ENCODE results near the gene AMFR. TPM values are rescaled to one million over a fixed set of nuclear protein-coding genes. Genes with fewer than 3 reads are reported as not detected.

The AMFR gene
- total RNA-seq, 1 experiment from 2014 or later, result 25.6 TPM

DNA sequence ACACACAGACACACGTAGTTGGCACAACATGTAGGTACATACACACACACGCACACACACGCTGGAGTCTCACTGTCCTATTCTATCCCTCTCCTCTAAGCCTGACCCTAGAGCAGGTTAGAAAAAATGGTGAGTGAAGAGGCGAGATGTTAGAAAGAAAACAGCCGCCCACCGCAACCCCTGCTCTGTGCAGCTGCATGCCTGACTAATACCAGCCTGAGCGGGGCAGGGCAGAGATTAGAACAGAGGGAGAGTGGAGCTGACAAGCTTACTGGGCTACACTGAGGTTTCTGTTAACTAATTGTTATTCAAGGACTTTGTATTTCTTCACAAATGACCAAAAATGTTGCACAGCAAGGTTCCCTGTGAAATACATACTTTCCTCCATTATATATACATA, 59.8 kb downstream of the AMFR start:
- WGBS (ENCODE audit: extremely low coverage, insufficient read length, low lambda C conversion rate), result no CpG with 5 or more reads among the region's 7 CpGs

More for the DNA sequence above, 59.8 kb downstream of the AMFR start:
- Histone ChIP-seq H3K4ac (ENCODE audit: low read depth, low read length) (no peak overlapping the region), H3K79me1 (ENCODE audit: insufficient read depth, low read depth, low read length, poor library complexity, severe bottlenecking) (no peaks in the 10 kb centered on the region), H2BK15ac (ENCODE audit: low read depth, low read length) (no peak overlapping the region), H4K20me1 (ENCODE audit: control insufficient read depth, insufficient read depth, insufficient read length) (no peaks in the 10 kb centered on the region), H3K14ac (ENCODE audit: insufficient read depth, low read length) (no peak overlapping the region), H3K27ac (ENCODE audit: insufficient read length, low read depth, low read length) (no peak overlapping the region), H4K8ac (replicated peaks; ENCODE audit: insufficient read length, low read depth, low read length) (no peak overlapping the region), H4K91ac (ENCODE audit: insufficient read length, low read depth, low read length) (no peak overlapping the region), H3T11ph (ENCODE audit: low read length) (no peak overlapping the region), H3K9me3 (ENCODE audit: control insufficient read depth, low read depth, low read length) (no peaks in the 10 kb centered on the region), H3K4me2 (ENCODE audit: insufficient read depth, insufficient read length, low read length) (no peak overlapping the region), H3K9ac (ENCODE audit: extremely low read depth, insufficient read length, low read length) (no peak overlapping the region), H3K4me1 (ENCODE audit: insufficient read depth, low read length) (no peaks in the 10 kb centered on the region), H3K56ac (ENCODE audit: insufficient read length, low read depth, low read length) (no peak overlapping the region), H2BK12ac (ENCODE audit: insufficient read length, low read depth, low read length) (no peak overlapping the region), H3K23ac (ENCODE audit: insufficient read length, low read depth, low read length) (no peak overlapping the region), H2BK120ac (ENCODE audit: low read depth, low read length, poor library complexity, severe bottlenecking) (no peak overlapping the region), H2BK20ac (ENCODE audit: low read depth, low read length, poor library complexity, severe bottlenecking) (no peak overlapping the region), H4K5ac (ENCODE audit: insufficient read length, low read depth, low read length) (no peak overlapping the region), H2BK5ac (ENCODE audit: insufficient read length, low read length) (no peak overlapping the region), H2AFZ (ENCODE audit: low read length) (no peak overlapping the region), H3K27me3 (ENCODE audit: insufficient read depth, low read length) (no peaks in the 10 kb centered on the region), H3K79me2 (ENCODE audit: insufficient read depth, low read length) (no peaks in the 10 kb centered on the region), H2AK5ac (ENCODE audit: insufficient read length, low read length) (no peak overlapping the region), H3K18ac (ENCODE audit: insufficient read length, low read depth, low read length) (no peak overlapping the region), H3K23me2 (ENCODE audit: insufficient read length, low read depth, low read length, poor library complexity, severe bottlenecking) (no peaks in the 10 kb centered on the region)
- no peaks in the 10 kb centered on the region for H3K4me1 Mint-ChIP-seq
- no peak overlapping the region for H3K4me3 Mint-ChIP-seq
- H3K27me3 Mint-ChIP-seq (ENCODE audit: low read depth), result no peaks in the 10 kb centered on the region
- H3K27ac Mint-ChIP-seq, result no peak overlapping the region
- no peak for DNase-seq
- no peak for TF ChIP-seq CTCF (conservative IDR thresholded peaks at IDR 0.05)
- H3K36me3 Mint-ChIP-seq (ENCODE audit: insufficient read depth in 1 of 3, low read depth in 3 of 3), result peaks cover 10 to 26% (median 17%) of the 10 kb centered on the region in 3 experiments; a peak in 6 of 7 replicates
- no peaks in the 10 kb centered on the region for H3K9me3 Mint-ChIP-seq
